A673 (cell line): ENCODE measurements around the gene ST6GALNAC5.

Source experiments
- EZH2 ChIP-seq: fragments of 200-600 bp; sonication (generic); IDR thresholded peaks from 2 replicates; pipeline ENCODE4 v1.6.1; 2017; ENCODE audit warnings: borderline replicate concordance, low read depth, mild to moderate bottlenecking, mixed read lengths, antibody characterized with exemption, low read length; ENCODE audit not compliant: poor library complexity, severe bottlenecking
- TF ChIP-seq, protein P1 (sequence below): fragments of 300-800, 200-600 bp; sonication (generic); conservative IDR thresholded peaks from 2 replicates; pipeline ENCODE4 v1.5.1; 2017; ENCODE audit warnings: low read depth, mild to moderate bottlenecking, antibody characterized with exemption, low read length, moderate library complexity, mixed read lengths

DNA sequence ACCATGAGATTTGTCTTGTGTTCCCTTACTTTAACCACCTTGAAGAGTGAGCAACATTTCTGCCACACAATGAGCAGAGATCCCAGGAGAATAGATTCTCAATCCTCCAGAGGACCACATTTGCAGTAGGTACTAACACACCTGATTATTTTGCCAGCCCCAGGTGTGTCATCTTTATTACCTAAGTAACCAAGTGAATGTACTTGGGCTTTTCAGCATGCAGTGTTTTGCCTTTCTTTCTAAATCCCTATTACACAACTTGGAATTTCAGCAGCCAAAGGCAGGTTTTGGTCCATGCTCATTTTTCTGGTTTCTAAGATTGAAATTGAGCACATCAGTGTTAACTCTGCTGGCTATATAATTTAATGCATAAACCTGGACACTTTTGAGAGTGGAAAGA is 43.2 kb upstream of the ST6GALNAC5 start:
- TF ChIP-seq, protein P1, sequence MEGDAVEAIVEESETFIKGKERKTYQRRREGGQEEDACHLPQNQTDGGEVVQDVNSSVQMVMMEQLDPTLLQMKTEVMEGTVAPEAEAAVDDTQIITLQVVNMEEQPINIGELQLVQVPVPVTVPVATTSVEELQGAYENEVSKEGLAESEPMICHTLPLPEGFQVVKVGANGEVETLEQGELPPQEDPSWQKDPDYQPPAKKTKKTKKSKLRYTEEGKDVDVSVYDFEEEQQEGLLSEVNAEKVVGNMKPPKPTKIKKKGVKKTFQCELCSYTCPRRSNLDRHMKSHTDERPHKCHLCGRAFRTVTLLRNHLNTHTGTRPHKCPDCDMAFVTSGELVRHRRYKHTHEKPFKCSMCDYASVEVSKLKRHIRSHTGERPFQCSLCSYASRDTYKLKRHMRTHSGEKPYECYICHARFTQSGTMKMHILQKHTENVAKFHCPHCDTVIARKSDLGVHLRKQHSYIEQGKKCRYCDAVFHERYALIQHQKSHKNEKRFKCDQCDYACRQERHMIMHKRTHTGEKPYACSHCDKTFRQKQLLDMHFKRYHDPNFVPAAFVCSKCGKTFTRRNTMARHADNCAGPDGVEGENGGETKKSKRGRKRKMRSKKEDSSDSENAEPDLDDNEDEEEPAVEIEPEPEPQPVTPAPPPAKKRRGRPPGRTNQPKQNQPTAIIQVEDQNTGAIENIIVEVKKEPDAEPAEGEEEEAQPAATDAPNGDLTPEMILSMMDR, result no peak
- no peak for TF ChIP-seq EZH2
